ENCODE data around the gene EYA2.

EYA2 gene

DNA sequence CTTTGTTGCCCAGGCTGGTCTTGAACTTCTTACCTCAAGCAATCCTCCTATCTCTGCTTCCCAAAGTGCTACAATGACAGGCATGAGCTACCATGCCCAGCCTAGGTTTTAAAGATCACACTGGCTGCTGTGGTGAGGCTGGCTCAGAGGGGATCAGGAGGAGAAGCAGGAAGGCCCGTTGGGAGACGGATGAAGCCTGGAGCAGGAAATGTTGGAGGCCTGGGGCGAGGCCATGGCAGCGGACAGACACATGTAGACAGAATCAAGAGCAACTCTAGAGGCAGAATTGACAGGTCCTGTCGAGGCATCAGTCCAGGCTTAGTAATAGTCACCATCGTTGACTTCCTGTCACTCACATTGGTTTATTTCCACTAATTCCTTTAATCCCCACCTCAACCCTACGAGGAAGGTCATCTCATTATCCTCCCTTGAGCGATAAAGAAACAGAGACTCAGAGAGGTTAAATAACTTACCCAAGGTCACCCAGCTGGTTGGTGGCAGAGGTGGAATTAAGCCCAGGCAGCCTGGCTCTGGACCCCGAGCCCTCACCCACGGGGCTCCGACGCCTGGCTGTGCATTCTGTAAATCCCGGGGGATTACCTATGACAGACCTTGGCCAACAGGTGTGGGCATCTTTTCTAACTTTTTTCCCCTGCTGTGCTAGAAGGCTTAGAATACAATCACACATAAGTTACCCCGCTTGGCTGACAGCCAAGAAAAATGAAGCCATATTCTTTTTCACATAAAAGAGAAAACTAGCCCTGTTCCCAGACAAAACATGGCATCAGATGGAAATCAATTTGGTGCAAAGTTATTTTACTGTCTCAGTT, 113.4 kb downstream of the EYA2 start:
- DNase-seq (ENCODE audit: low read depth in 2 of 2), result no peak

DNA sequence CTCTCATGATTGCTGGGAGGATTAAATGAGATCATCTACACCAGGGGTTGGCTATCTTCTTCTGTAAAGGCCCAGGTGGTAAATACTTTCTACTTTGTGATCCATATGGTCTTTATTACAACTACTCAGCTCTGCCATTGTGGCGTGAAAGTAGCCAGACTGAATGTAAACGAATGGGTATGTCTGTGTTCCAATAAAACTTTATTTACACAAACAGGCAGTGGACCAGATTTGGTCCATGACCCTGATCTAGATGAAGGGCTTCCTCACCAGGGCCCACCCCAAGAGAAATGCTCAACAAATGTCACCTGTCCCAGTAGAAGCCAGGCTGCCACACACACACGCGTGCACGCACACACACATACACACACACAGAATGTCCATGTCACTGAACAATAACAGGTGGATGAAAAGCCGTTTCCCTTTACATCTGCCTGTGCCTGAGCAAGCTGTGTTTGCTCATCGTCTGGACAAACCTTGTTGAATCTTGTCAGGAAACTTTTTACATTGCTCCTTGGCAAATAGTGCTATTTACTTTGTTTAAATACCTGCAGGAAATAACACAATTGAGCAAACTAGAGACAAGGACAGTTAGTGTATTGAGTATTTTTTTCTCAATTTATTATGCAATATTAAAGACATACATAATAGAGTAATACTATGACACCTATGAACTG, 114.3 kb downstream of the EYA2 start:
- DNase-seq (ENCODE audit: low read depth in 2 of 2), result no peak

DNA sequence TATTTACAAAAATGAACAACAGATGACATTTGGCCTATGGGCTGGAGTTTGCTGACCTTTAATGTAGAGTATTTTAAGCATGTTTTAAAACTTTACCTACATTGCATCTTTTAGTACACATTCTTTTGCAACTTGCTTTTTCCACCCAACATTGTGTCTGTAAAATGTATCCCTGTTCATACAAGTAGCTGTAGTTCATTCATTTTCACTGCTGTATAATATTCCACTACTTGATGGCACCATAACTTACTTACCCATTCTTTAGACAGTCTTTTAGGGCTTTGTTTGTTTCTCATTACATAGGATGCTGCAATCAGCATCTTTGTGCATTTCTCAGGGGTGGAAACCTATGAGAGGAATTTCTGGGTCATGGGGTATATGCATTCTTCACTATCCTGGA, 115.1 kb downstream of the EYA2 start:
- no peak for DNase-seq (ENCODE audit: low read depth in 2 of 2)

GRCh38 chr20:47011984-47012383, 117.3 kb downstream of the EYA2 start:
- no peak for DNase-seq (ENCODE audit: low read depth in 2 of 2)

DNA sequence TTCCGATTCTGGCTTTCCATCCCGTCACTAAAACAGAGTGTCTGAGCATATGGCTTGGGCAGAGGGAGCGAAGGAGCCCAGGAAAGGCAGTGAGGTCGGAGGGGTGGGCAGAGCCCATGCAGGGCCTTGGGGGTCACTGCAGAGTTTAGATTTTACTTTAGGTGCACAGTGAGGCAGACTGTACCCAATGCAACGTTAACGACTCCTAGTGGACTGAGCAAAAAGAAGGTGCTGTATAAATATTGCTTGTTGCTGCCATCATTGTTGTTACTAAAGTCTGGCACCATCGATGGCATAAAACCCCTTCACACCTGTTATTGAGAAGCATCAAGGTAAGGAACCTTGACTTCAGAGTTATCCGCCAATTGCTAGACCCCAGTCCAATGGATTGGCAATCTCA, 119.0 kb downstream of the EYA2 start:
- no peak for DNase-seq (ENCODE audit: low read depth in 2 of 2)

- no peak for DNase-seq (ENCODE audit: low read depth in 2 of 2)
Observed at GRCh38 chr20:47016068-47016664, 121.5 kb downstream of the EYA2 start.

GRCh38 chr20:47018381-47018780, 123.7 kb downstream of the EYA2 start:
- DNase-seq (ENCODE audit: low read depth in 2 of 2), result no peak

- DNase-seq (ENCODE audit: low read depth in 2 of 2), result no peak
Observed at GRCh38 chr20:47019121-47019824, 124.6 kb downstream of the EYA2 start.

GRCh38 chr20:47020231-47020630, 125.6 kb downstream of the EYA2 start:
- no peak for DNase-seq (ENCODE audit: low read depth in 2 of 2)

DNA sequence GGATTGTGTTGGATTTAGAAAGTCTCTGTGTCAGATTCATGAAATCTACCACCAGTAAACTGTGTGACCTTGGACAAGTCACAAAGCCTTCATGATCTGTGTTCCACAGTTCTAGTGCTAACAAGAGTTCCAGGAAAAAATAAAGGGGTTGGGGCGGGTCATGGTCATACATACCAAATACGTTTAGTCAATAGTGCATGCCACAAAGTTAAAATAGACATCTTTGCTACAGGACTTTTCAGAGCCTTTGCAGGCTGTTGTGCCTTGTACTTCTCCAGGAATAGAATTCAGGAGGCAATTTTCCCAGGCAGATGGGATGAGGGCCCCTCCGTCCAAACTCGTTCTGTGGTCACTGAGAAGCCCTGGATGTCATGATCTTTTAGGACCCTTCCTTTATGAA, 127.2 kb downstream of the EYA2 start:
- DNase-seq (ENCODE audit: low read depth in 2 of 2), result no peak

- DNase-seq (ENCODE audit: low read depth in 2 of 2), result no peak
Observed at GRCh38 chr20:47024461-47024937, 129.9 kb downstream of the EYA2 start.

GRCh38 chr20:47027042-47027441, 132.4 kb downstream of the EYA2 start:
- no peak for DNase-seq (ENCODE audit: low read depth in 2 of 2)

DNA sequence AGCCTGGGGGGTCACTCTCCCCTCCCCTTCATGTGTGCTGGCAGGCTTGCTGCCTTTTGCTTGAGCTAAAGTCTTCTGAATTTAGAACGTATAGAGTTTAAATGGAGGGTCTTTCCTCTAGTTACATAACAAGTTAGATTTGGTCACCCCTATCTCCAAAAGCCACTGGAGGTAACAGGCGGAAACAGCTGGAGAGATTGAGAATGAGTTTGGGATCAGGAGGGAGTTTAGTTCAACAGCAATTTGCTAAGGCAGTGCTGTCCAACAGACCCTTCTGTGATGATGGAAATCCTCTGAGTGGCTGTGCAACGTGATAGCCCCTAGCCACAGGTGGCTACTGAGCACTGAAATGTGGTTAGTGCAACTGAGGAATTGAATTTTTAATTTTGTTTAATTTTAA, 132.8 kb downstream of the EYA2 start:
- DNase-seq (ENCODE audit: low read depth in 2 of 2), result no peak

GRCh38 chr20:47028487-47028886, 133.8 kb downstream of the EYA2 start:
- DNase-seq (ENCODE audit: low read depth in 2 of 2), result no peak

- no peak for DNase-seq (ENCODE audit: low read depth in 2 of 2)
Observed at GRCh38 chr20:47029845-47030244, 135.2 kb downstream of the EYA2 start.

- DNase-seq (ENCODE audit: low read depth in 2 of 2), result no peak
Observed at GRCh38 chr20:47030271-47030810, 135.7 kb downstream of the EYA2 start.

- DNase-seq (ENCODE audit: low read depth in 2 of 2), result no peak
Observed at GRCh38 chr20:47031004-47031403, 136.4 kb downstream of the EYA2 start.

GRCh38 chr20:47031821-47032220, 137.2 kb downstream of the EYA2 start:
- DNase-seq (ENCODE audit: low read depth in 2 of 2), result no peak

DNA sequence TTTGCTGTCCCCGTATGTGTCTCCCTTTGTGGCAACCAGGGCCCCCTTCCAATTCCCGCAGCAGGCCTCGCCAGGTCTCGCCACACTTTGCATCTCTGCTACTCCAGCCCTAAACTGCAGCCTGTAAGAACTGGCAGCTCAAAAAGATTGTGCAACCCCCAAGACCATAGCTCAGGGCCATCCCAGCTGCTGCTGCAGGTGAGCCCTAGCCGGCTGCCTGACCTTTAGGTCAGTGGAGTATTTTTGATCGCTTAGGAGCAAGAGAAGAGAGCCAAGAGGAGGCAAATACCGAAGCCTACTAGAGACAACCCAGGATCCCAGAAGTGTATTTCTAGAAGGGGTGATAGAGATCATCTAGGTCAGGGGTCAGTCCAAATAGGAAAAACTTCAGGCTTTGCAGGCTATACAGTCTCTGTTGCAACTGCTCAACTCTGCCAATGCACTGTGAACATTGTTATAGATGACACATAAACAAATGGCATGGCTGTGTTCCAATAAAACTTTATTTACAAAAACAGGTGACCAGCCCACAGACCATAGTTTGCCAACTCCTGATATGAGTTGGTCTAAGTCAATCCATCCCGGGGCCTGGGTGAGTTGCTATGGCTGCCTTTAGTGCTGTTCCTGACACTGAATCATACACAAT, 138.4 kb downstream of the EYA2 start:
- DNase-seq (ENCODE audit: low read depth in 2 of 2), result no peak

DNA sequence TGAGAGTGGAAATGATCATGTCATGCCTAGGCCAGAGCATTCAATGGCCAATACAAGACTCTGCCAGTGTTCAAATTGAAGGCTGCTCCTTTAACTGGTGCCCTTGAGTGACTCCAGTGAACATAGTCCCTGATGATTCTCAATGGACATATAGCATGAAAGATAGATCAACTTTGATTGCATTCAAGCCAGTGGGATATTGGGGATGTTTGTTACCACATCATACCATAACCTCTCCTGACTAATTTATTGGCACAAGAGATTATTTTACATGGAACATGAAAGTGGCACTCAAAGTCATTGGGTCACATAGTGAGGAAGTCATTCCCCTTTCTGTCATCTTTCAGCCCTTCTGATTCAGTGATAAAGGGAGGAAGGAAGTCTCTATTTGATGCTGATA, 139.0 kb downstream of the EYA2 start:
- no peak for DNase-seq (ENCODE audit: low read depth in 2 of 2)

GRCh38 chr20:47035026-47035590, 140.5 kb downstream of the EYA2 start:
- DNase-seq (ENCODE audit: low read depth in 2 of 2), result no peak
